HCT116 (cell line): ENCODE data around the gene PKMYT1. TPM values are rescaled to one million over a fixed set of nuclear protein-coding genes. Genes with fewer than 3 reads are reported as not detected.

Source experiments
- ATAC-seq: fragments of 200-7000 bp; cut with Tn5 transposase; 2 replicates; pipeline ENCODE4 v1.9.1; 2020; ENCODE audit warnings: mild to moderate bottlenecking, moderate library complexity
- BruUV-seq: library from RNA; stranded (reverse); fragments of 400-500 nt; replicated peaks from 2 replicates; lab custom pipeline; 2021; lab: Mats Ljungman, UMichigan
- CTCF ChIA-PET: fragments of 300-600 bp; sonication (Branson Sonifier 250); formaldehyde crosslinking; loops from one replicate; lab custom pipeline; 2021; ENCODE audit warnings: antibody characterized with exemption; lab: Charles Lee
- POLR2A ChIA-PET: fragments of 300-600, 350-600 bp; sonication (Branson Sonifier 250); formaldehyde crosslinking; loops from one replicate; lab custom pipeline; 2021; ENCODE audit warnings: antibody characterized with exemption; lab: Charles Lee
- RAD21 ChIA-PET, 2 experiments: fragments of 300-600 bp; sonication (Branson Sonifier 250); formaldehyde crosslinking; loops; one replicate each; lab custom pipeline; 2023; ENCODE audit warnings: low total read pairs in 2 of 2; ENCODE audit not compliant: uncharacterized antibody in 2 of 2, unreplicated experiment in 2 of 2, low non-redundant PET in 1 of 2; lab: Charles Lee
- DNase-seq: peaks from one replicate; pipeline ENCODE4 v3.0.0-alpha.2; 2010; ENCODE audit warnings: low read depth, low spot score
- H2AFZ ChIP-seq: fragments of 200-600 bp; shearing (Covaris generic), sonication (generic); 2 replicates; pipeline ENCODE4 v1.6.1; 2017; ENCODE audit warnings: low read depth, mixed run types, mixed read lengths, antibody characterized with exemption, low read length; ENCODE audit not compliant: poor library complexity, severe bottlenecking
- H3K27ac ChIP-seq: 2 replicates; pipeline ENCODE4 v1.5.1; 2012; ENCODE audit warnings: low read depth, low read length
- H3K27me3 ChIP-seq: fragments of 200-600 bp; sonication (generic); 2 replicates; pipeline ENCODE4 v1.6.1; 2016; ENCODE audit warnings: mixed run types, low read length, mixed read lengths; ENCODE audit not compliant: insufficient read depth
- H3K36me3 ChIP-seq, 2 experiments: fragments of 200-500 bp in 1 of 2; fragments of 200-600 bp in 1 of 2; sonication (Bioruptor generic) in 1 of 2; sonication (generic) in 1 of 2; 2 replicates each; pipeline versions ENCODE4 v1.5.1 to v1.6.1; 2014 to 2016; ENCODE audit warnings: low read length in 2 of 2, inconsistent platforms in 1 of 2, mixed read lengths in 1 of 2, mixed run types in 1 of 2; ENCODE audit not compliant: insufficient read depth in 2 of 2, control insufficient read depth in 1 of 2
- H3K4me1 ChIP-seq, 2 experiments: fragments of 200-600 bp in 1 of 2; sonication (generic) in 1 of 2; 2 replicates each; pipeline versions ENCODE4 v1.5.1 to v1.6.1; 2012 to 2017; ENCODE audit warnings: low read length in 2 of 2, inconsistent platforms in 1 of 2, mild to moderate bottlenecking in 1 of 2, mixed read lengths in 1 of 2, mixed run types in 1 of 2, moderate library complexity in 1 of 2; ENCODE audit not compliant: insufficient read depth in 2 of 2, control insufficient read depth in 1 of 2
- H3K4me2 ChIP-seq: fragments of 200-600 bp; sonication (generic); 2 replicates; pipeline ENCODE4 v1.6.1; 2017; ENCODE audit warnings: mixed run types, low read length, mixed read lengths
- H3K4me3 ChIP-seq, 2 experiments: fragments of 200-600 bp in 1 of 2; sonication (generic) in 1 of 2; replicated peaks in 1 of 2; 2 replicates each; pipeline ENCODE4 v1.5.1; 2011 to 2016; ENCODE audit warnings: low read length in 2 of 2, control low read depth in 1 of 2, low read depth in 1 of 2, mild to moderate bottlenecking in 1 of 2, mixed read lengths in 1 of 2, mixed run types in 1 of 2
- H3K79me2 ChIP-seq: fragments of 200-600 bp; sonication (generic); 2 replicates; pipeline ENCODE4 v1.6.1; 2017; ENCODE audit warnings: mild to moderate bottlenecking, mixed run types, low read length, moderate library complexity, mixed read lengths; ENCODE audit not compliant: insufficient read depth
- H3K9ac ChIP-seq: fragments of 200-600 bp; sonication (generic); 2 replicates; pipeline ENCODE4 v1.6.1; 2016; ENCODE audit warnings: low read length, mixed read lengths
- H3K9me2 ChIP-seq: fragments of 200-600 bp; sonication (generic), shearing (Covaris generic); 2 replicates; pipeline ENCODE4 v1.6.1; 2017; ENCODE audit warnings: mixed run types, mild to moderate bottlenecking, moderate library complexity; ENCODE audit not compliant: insufficient read depth
- H3K9me3 ChIP-seq, 2 experiments: fragments of 200-500 bp in 1 of 2; fragments of 200-600 bp in 1 of 2; sonication (Bioruptor generic) in 1 of 2; sonication (generic) in 1 of 2; 2 replicates each; pipeline ENCODE4 v1.6.1; 2014 to 2017; ENCODE audit warnings: low read length in 2 of 2, mixed read lengths in 2 of 2, inconsistent platforms in 1 of 2, low read depth in 1 of 2, mild to moderate bottlenecking in 1 of 2, mixed run types in 1 of 2, moderate library complexity in 1 of 2; ENCODE audit not compliant: control insufficient read depth in 1 of 2, insufficient read depth in 1 of 2
- H4K20me1 ChIP-seq: fragments of 200-600 bp; sonication (generic), shearing (Covaris generic); 2 replicates; pipeline ENCODE4 v1.6.1; 2017; ENCODE audit warnings: mixed run types, mild to moderate bottlenecking, moderate library complexity; ENCODE audit not compliant: insufficient read depth
- CTCF ChIP-seq, 3 experiments: fragments of 200-600 bp in 1 of 3; sonication (generic) in 1 of 3; IDR thresholded peaks in 2 of 3; conservative IDR thresholded peaks in 1 of 3; 2 replicates each; pipeline ENCODE4 v1.5.1; 2012 to 2017; ENCODE audit warnings: low read depth in 2 of 3, low read length in 2 of 3, antibody characterized with exemption in 1 of 3, borderline replicate concordance in 1 of 3, control low read depth in 1 of 3, mild to moderate bottlenecking in 1 of 3, mixed read lengths in 1 of 3, mixed run types in 1 of 3, moderate library complexity in 1 of 3; ENCODE audit not compliant: insufficient read depth in 1 of 3
- EGR1 ChIP-seq: IDR thresholded peaks from 2 replicates; pipeline ENCODE4 v1.6.1; 2012; ENCODE audit warnings: low read depth
- EZH2 ChIP-seq: fragments of 200-600 bp; sonication (generic); IDR thresholded peaks from 2 replicates; pipeline ENCODE4 v1.6.1; 2017; ENCODE audit warnings: antibody characterized with exemption, mixed run types
- FOSL1 ChIP-seq: IDR thresholded peaks from 2 replicates; pipeline ENCODE4 v1.6.1; 2012; ENCODE audit warnings: low read depth
- JUND ChIP-seq: IDR thresholded peaks from 2 replicates; pipeline ENCODE4 v1.6.1; 2012
- MAX ChIP-seq: IDR thresholded peaks from 2 replicates; pipeline ENCODE4 v1.6.1; 2012
- RAD21 ChIP-seq: IDR thresholded peaks from 2 replicates; pipeline ENCODE4 v1.6.1; 2012; ENCODE audit warnings: low read depth, mild to moderate bottlenecking
- REST ChIP-seq: IDR thresholded peaks from 2 replicates; pipeline ENCODE4 v1.6.1; 2012; ENCODE audit warnings: low read depth
- SRF ChIP-seq: IDR thresholded peaks from 2 replicates; pipeline ENCODE4 v1.6.1; 2012; ENCODE audit warnings: low read depth
- ZBTB33 ChIP-seq: IDR thresholded peaks from 2 replicates; pipeline ENCODE4 v1.6.1; 2011; ENCODE audit warnings: mild to moderate bottlenecking, low read length, moderate library complexity; ENCODE audit not compliant: insufficient replicate concordance; ENCODE audit errors: extremely low read depth
- ZNF274 ChIP-seq: fragments of 200-500 bp; sonication (Bioruptor generic); IDR thresholded peaks from 2 replicates; pipeline ENCODE4 v1.6.1; 2014; ENCODE audit warnings: mild to moderate bottlenecking, low read depth, low read length, inconsistent platforms
- intact Hi-C: fragments of 100-400 bp; cut with micrococcal nuclease; formaldehyde crosslinking; loops from 2 replicates; pipeline ENCODE4 v1.10.0; 2022
- total RNA-seq: library from RNA; stranded (reverse); gene quantifications from one replicate; pipeline ENCODE4 v1.2.1, GENCODE V29; 2021; ENCODE audit not compliant: unreplicated experiment

PKMYT1 gene
- total RNA-seq, 1 experiment from 2014 or later, result 104 TPM

GRCh38 chr16:2953706-2954627, 26.3 kb downstream of the PKMYT1 start (continued):
- no peak for TF ChIP-seq REST
- no peak for TF ChIP-seq ZNF274

- RAD21 ChIA-PET, result interaction anchor here in 1 of 2 experiments (0.6 kb wide), 1 partner anchor 78 kb away, joined by 6 read pairs; no protein-coding TSS in a partner anchor
Measured at GRCh38 chr16:2952679-2953078, 27.6 kb downstream of the PKMYT1 start.

More at GRCh38 chr16:2952679-2953078, 27.6 kb downstream of the PKMYT1 start:
- Histone ChIP-seq H3K79me2 (no peaks in the 10 kb centered on the region), H3K9me2 (no peaks in the 10 kb centered on the region), H3K27ac (no peak overlapping the region), H3K27me3 (no peaks in the 10 kb centered on the region), H3K4me1 (peaks cover 0 to 17% of the 10 kb centered on the region in 2 experiments; a peak in 2 of 4 replicates), H3K4me3 (no peak overlapping the region), H3K9me3 (no peaks in the 10 kb centered on the region), H3K36me3 (no peaks in the 10 kb centered on the region; a peak in 1 of 4 replicates), H2AFZ (no peak overlapping the region), H4K20me1 (no peaks in the 10 kb centered on the region), H3K9ac (no peak overlapping the region), H3K4me2 (no peak overlapping the region)
- ATAC-seq (no peak), DNase-seq (no peak)
- no TSS peak for BruUV-seq
- ChIA-PET CTCF (interaction anchor here (0.9 to 1.4 kb wide), 2 partner anchors 9 to 26 kb away, joined by 3 read pairs; no protein-coding TSS in a partner anchor), POLR2A (interaction anchor here (1.0 kb wide), 1 partner anchor 11 kb away, joined by 4 read pairs; the partner anchor contains the start of gene KREMEN2)
- no peak for TF ChIP-seq CTCF (IDR thresholded peaks at IDR 0.05 in 2 of 3, conservative IDR thresholded peaks at IDR 0.05 in 1 of 3; ENCODE audit: borderline replicate concordance in 1 of 3, insufficient read depth in 1 of 3, low read depth in 2 of 3, low read length in 2 of 3)
- no peak for TF ChIP-seq MAX
- TF ChIP-seq JUND, result no peak
- no peak for TF ChIP-seq RAD21
- no peak for TF ChIP-seq FOSL1
- no peak for TF ChIP-seq EZH2
- no peak for TF ChIP-seq SRF
- TF ChIP-seq EGR1, result no peak
- TF ChIP-seq ZBTB33, result no peak
- intact Hi-C loops, result no loop called here
